Measurements from ENCODE around the gene MRS2. TPM values are rescaled to one million over a fixed set of nuclear protein-coding genes. Genes with fewer than 3 reads are reported as not detected.

MRS2 gene
- total RNA-seq, 2 experiments from 2014 or later, result 20.0 to 23.4 TPM

- H3K27me3 Mint-ChIP-seq, result no peaks in the 10 kb centered on the region
- intact Hi-C loops (cut with micrococcal nuclease), result no loop called here
- CTCF ChIA-PET, result no interaction called here
- POLR2A ChIA-PET, result no interaction called here
- H3K9me3 Mint-ChIP-seq, result no peaks in the 10 kb centered on the region
- no peak overlapping the region for H3K27ac Mint-ChIP-seq
- H3K4me1 Mint-ChIP-seq (ENCODE audit: low read depth), result no peaks in the 10 kb centered on the region
- H3K4me3 Mint-ChIP-seq, result no peak overlapping the region
- no peak for DNase-seq
- H3K36me3 Mint-ChIP-seq, result no peaks in the 10 kb centered on the region
These were observed 61.7 kb downstream of the MRS2 start for GRCh38 chr6:24464253-24465038.

GRCh38 chr6:24469811-24470210, 67.1 kb downstream of the MRS2 start:
- Mint-ChIP-seq H3K4me1 (ENCODE audit: low read depth) (no peaks in the 10 kb centered on the region), H3K36me3 (no peaks in the 10 kb centered on the region), H3K27me3 (no peaks in the 10 kb centered on the region), H3K4me3 (no peak overlapping the region), H3K27ac (no peak overlapping the region), H3K9me3 (no peaks in the 10 kb centered on the region)
- ChIA-PET CTCF (interaction anchor here (0.7 kb wide), 1 partner anchor 9 kb away, joined by 3 read pairs; no protein-coding TSS in a partner anchor), POLR2A (no interaction called here)
- intact Hi-C loops (cut with micrococcal nuclease), result no loop called here
- no peak for DNase-seq

GRCh38 chr6:24472181-24472580, 69.4 kb downstream of the MRS2 start:
- Mint-ChIP-seq H3K9me3 (no peaks in the 10 kb centered on the region), H3K27me3 (no peaks in the 10 kb centered on the region), H3K4me1 (ENCODE audit: low read depth) (no peaks in the 10 kb centered on the region), H3K4me3 (no peak overlapping the region), H3K36me3 (no peaks in the 10 kb centered on the region), H3K27ac (no peak overlapping the region)
- POLR2A ChIA-PET, result no interaction called here
- DNase-seq, result no peak
- CTCF ChIA-PET, result no interaction called here
- intact Hi-C loops (cut with micrococcal nuclease), result no loop called here

Other genes with a start within 250 kb of the MRS2 start
- gene DCDC2, start 44.9 kb upstream of the MRS2 start, total RNA-seq, result under 1 TPM in 1 of 2 experiments, not detected in 1; 0.31 TPM
- under 1 TPM; 0.19 to 0.29 TPM for gene GPLD1, start 86.6 kb downstream of the MRS2 start, total RNA-seq
- 10 to 100 TPM; 13.1 to 13.9 TPM for gene ALDH5A1, start 92.0 kb downstream of the MRS2 start, total RNA-seq
- gene KIAA0319, start 243.3 kb downstream of the MRS2 start, total RNA-seq, result under 1 TPM; 0.14 to 0.19 TPM

Data from activated CD4-positive, alpha-beta memory T cell treated with anti-CD3 and anti-CD28 coated beads for 36 hours (primary cell).